ENCODE data around the gene TDRD3. TPM values are rescaled to one million over a fixed set of nuclear protein-coding genes. Genes with fewer than 3 reads are reported as not detected.

TDRD3 gene
- polyA plus RNA-seq, 1 experiment, result 10.8 TPM

DNA sequence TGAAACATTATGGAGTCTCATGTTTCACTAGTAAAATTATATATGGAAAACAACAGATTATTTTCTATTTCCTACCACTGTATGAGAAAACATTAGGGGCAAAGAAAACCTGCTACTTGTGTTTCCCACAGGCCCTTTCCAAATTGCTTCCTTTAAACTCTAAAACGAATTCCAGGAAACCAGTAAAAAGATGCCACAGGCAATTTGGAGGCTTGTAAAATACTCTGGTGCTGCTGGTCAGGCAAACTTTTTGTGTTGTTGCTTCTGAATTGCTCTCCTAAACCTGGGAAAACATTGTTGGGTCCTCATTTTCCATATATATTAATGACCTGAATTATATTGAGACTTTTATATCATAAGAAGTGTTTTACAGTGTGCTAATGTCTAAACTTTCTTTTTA is 141.5 kb downstream of the TDRD3 start:
- POLR2A ChIA-PET, result no interaction called here
- TF ChIP-seq, protein P1, sequence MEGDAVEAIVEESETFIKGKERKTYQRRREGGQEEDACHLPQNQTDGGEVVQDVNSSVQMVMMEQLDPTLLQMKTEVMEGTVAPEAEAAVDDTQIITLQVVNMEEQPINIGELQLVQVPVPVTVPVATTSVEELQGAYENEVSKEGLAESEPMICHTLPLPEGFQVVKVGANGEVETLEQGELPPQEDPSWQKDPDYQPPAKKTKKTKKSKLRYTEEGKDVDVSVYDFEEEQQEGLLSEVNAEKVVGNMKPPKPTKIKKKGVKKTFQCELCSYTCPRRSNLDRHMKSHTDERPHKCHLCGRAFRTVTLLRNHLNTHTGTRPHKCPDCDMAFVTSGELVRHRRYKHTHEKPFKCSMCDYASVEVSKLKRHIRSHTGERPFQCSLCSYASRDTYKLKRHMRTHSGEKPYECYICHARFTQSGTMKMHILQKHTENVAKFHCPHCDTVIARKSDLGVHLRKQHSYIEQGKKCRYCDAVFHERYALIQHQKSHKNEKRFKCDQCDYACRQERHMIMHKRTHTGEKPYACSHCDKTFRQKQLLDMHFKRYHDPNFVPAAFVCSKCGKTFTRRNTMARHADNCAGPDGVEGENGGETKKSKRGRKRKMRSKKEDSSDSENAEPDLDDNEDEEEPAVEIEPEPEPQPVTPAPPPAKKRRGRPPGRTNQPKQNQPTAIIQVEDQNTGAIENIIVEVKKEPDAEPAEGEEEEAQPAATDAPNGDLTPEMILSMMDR (IDR thresholded peaks at IDR 0.05; ENCODE audit: low read depth, low read length), result no peak
- no peak overlapping the region for H3K4me3 ChIP-seq (ENCODE audit: low read depth, low read length)
- H3K27ac ChIP-seq (ENCODE audit: low read depth, low read length), result no peak overlapping the region
- CTCF ChIA-PET, result no interaction called here
- H3K27me3 ChIP-seq (ENCODE audit: control insufficient read depth, insufficient read depth, low read length), result no peaks in the 10 kb centered on the region
- no peaks in the 10 kb centered on the region for H3K9me3 ChIP-seq (ENCODE audit: control insufficient read depth, insufficient read depth, low read length)
- no peak for DNase-seq (ENCODE audit: low read depth, low spot score)

GRCh38 chr13:60540276-60540675 is 143.3 kb downstream of the TDRD3 start:
- Histone ChIP-seq H3K9me3 (ENCODE audit: control insufficient read depth, insufficient read depth, low read length) (no peaks in the 10 kb centered on the region), H3K27me3 (ENCODE audit: control insufficient read depth, insufficient read depth, low read length) (no peaks in the 10 kb centered on the region), H3K4me3 (ENCODE audit: low read depth, low read length) (no peak overlapping the region), H3K27ac (ENCODE audit: low read depth, low read length) (no peak overlapping the region)
- POLR2A ChIA-PET, result no interaction called here
- TF ChIP-seq, protein P1 (IDR thresholded peaks at IDR 0.05; ENCODE audit: low read depth, low read length), result no peak
- no peak for DNase-seq (ENCODE audit: low read depth, low spot score)
- CTCF ChIA-PET, result no interaction called here

GRCh38 chr13:60562096-60562780 is 165.2 kb downstream of the TDRD3 start:
- H3K27me3 ChIP-seq (ENCODE audit: control insufficient read depth, insufficient read depth, low read length), result no peaks in the 10 kb centered on the region
- ChIA-PET POLR2A (no interaction called here), CTCF (no interaction called here)
- no peak overlapping the region for H3K27ac ChIP-seq (ENCODE audit: low read depth, low read length)
- TF ChIP-seq, protein P1 (IDR thresholded peaks at IDR 0.05; ENCODE audit: low read depth, low read length), result no peak
- no peaks in the 10 kb centered on the region for H3K9me3 ChIP-seq (ENCODE audit: control insufficient read depth, insufficient read depth, low read length)
- H3K4me3 ChIP-seq (ENCODE audit: low read depth, low read length), result no peak overlapping the region
- DNase-seq (ENCODE audit: low read depth, low spot score), result no peak

GRCh38 chr13:60571571-60571970 is 174.6 kb downstream of the TDRD3 start:
- Histone ChIP-seq H3K4me3 (ENCODE audit: low read depth, low read length) (no peak overlapping the region), H3K27me3 (ENCODE audit: control insufficient read depth, insufficient read depth, low read length) (no peaks in the 10 kb centered on the region), H3K27ac (ENCODE audit: low read depth, low read length) (no peak overlapping the region), H3K9me3 (ENCODE audit: control insufficient read depth, insufficient read depth, low read length) (no peaks in the 10 kb centered on the region)
- CTCF ChIA-PET, result no interaction called here
- TF ChIP-seq, protein P1 (IDR thresholded peaks at IDR 0.05; ENCODE audit: low read depth, low read length), result no peak
- no peak for DNase-seq (ENCODE audit: low read depth, low spot score)
- POLR2A ChIA-PET, result no interaction called here

GRCh38 chr13:60572003-60572798 is 175.2 kb downstream of the TDRD3 start:
- H3K27me3 ChIP-seq (ENCODE audit: control insufficient read depth, insufficient read depth, low read length), result no peaks in the 10 kb centered on the region
- TF ChIP-seq, protein P1 (IDR thresholded peaks at IDR 0.05; ENCODE audit: low read depth, low read length), result no peak
- DNase-seq (ENCODE audit: low read depth, low spot score), result no peak
- H3K9me3 ChIP-seq (ENCODE audit: control insufficient read depth, insufficient read depth, low read length), result no peaks in the 10 kb centered on the region
- no peak overlapping the region for H3K4me3 ChIP-seq (ENCODE audit: low read depth, low read length)
- ChIA-PET CTCF (no interaction called here), POLR2A (no interaction called here)
- no peak overlapping the region for H3K27ac ChIP-seq (ENCODE audit: low read depth, low read length)
